Smooth muscle cell of the brain vasculature (primary cell): ENCODE data around the gene HOXC4.

Experiments used
- DNase-seq: peaks from one replicate; pipeline ENCODE4 v3.0.0-alpha.2; 2012; ENCODE audit warnings: low read depth, low spot score

The HOXC4 gene

DNA sequence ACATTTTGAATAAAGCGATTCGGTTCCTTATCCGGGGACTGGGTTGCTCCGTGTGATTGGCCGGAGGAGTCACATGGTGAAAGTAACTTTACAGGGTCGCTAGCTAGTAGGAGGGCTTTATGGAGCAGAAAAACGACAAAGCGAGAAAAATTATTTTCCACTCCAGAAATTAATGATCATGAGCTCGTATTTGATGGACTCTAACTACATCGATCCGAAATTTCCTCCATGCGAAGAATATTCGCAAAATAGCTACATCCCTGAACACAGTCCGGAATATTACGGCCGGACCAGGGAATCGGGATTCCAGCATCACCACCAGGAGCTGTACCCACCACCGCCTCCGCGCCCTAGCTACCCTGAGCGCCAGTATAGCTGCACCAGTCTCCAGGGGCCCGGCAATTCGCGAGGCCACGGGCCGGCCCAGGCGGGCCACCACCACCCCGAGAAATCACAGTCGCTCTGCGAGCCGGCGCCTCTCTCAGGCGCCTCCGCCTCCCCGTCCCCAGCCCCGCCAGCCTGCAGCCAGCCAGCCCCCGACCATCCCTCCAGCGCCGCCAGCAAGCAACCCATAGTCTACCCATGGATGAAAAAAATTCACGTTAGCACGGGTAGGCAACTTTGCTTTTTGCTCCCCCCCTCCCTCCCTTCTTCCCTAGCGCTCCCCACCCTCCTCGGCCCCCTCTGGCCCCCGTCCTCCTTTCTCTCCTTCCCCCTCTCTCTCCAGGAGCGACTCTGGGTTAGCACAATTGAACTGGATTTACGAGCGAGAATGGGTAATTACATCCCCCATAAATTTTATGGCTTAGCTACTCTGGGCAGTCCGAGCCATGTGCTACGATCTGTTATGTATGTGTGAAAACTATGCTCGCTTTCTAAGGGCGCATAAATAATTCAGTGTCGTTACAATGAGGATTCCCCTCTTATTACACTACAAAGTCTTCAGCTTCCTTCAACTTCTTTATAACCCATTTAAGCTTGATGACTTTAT lies at the start of gene HOXC4:
TSS of gene HOXC4 (plus strand) at position 85 of the 991 bp plus-strand sequence. CDS start at position 173, 88 bp downstream.
- no peak for DNase-seq

DNA sequence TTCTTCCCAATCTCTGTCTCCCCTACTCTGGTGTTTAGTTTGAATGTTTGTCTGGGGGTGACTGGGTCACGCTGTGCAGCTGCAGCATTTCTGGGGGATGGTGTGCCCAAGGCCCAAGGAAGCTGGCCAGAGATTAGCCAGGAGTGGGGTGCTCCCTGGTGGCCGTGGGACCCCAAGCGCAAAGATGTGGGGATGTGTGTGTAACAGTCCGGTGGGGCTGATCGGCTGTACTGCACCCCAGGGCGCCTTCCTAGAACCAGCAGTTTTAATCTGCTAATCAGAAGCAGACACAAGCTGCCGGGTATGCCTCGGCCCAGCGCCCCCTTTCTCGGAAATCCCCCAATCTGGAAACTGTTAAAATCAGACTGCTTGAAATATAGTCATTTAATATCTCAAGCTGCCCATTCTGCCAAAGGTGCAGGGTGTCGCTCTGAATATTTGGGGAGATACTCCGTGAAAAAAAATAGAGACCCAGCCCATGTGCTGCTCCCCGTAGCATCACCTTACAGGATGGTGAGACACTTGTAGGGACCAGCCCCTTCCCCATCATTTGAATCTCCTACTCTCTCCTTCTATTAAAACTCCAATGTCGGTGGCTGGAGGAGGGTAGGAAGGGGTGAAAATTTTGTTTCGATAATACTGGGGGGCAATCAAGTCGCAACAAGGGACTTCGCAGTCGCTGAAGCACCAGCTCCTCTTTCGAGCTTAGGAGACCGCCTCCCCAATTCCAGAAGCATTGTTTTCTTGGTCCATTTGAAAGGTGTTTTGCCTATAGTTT lies 49.4 kb upstream of the HOXC4 start:
- no peak for DNase-seq

- DNase-seq = no peak
Observed at GRCh38 chr12:54004841-54005530, 48.6 kb upstream of the HOXC4 start.

DNA sequence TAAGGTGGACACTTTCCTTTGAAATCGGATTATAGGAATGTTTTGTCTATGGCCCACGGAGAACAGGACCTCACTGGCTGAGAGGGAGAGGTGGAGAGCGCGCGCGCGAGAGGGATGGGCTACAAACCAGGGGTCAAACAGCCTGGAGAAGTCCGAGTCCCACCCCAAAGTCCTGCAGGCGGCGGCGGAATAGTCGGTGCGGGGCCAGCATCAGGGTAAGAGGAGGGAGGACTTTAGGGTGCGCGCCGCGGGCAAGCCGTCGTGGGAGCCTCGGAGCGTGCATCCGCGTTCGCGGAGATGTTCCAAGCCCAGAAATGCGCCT lies 48.1 kb upstream of the HOXC4 start:
- DNase-seq = no peak

GRCh38 chr12:54005853-54006558 lies 47.6 kb upstream of the HOXC4 start:
- DNase-seq = peak; percentile 24

DNA sequence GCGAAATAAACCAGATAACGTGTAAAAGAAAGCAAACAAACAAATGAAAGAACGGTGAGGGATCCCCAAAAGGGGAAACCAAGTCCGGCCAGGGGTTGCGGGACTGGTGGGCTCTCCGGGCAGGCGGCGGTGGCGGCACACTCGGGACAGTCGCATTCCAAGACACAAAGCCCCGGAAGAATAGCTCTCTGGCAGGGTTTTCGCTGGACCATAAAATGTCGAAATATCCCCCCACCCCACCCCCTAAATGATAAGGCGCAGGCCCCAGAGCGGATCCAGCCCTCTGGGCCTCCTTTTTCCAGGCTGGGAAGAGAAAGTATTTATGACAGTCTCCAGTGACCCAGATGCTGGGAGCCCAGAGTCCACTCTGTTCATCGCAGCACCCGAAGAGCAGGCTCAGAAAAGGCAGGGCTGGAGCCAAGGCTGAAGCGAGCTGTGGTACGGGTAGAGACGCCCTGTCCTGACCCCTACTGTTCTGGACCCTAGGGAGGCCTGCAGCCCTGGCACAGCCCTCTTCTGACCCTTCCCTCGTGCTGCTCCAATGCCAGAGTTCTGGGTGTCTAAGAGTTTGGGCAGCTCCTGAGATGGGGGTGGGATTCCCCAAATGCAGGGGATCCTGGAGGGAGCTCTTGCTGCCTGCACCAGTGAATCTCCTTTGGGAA lies 46.9 kb upstream of the HOXC4 start:
- no peak for DNase-seq

DNA sequence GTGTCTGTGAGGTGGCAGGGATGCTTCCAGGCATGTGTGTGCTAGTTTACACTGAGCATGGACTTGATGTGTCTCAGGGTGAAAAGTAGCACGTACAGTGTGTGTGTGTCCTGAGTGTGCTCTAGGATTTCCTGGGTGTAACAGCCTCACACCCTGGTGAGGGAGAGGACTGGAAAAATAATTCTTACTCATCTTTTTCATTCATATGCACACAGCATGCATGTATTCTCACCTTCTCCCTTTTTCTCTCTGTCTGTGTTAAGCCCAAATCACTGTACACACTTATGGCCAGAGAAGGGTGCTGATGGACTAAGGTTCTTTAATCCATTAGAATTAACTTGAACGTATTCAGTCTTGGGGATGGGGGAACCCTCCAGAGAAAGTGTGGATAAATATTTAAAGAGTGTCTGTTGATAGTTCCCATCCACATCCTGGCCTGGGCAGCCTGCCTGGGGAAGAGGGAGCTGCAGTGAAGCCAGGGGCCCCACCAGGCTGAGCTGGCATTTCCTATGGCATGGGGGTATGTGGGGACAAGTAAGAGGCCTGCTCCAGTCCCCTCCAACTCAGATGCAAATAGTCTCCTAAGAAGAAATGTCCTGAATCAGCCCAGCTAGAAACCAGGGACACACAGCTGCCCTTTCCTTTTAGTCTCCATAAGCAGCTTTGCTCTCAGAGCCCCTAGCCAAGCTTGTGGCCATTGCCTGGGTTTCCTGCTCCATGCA lies 45.9 kb upstream of the HOXC4 start:
- no peak for DNase-seq

DNA sequence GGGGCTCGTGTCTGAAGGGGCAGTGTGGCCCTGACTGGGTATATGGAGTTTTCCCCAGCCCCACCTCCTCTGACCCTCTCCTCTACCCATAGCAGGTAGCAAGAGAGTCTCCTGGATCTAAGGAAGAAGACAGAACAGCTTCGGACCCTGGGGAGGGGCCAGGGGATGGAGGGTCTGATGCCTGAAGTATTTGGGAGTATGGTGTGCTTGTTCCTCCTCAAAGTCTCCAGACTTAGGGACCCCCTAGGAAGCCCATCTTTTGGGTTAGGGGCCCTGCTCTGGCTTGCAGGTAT lies 45.4 kb upstream of the HOXC4 start:
- DNase-seq = no peak

DNA sequence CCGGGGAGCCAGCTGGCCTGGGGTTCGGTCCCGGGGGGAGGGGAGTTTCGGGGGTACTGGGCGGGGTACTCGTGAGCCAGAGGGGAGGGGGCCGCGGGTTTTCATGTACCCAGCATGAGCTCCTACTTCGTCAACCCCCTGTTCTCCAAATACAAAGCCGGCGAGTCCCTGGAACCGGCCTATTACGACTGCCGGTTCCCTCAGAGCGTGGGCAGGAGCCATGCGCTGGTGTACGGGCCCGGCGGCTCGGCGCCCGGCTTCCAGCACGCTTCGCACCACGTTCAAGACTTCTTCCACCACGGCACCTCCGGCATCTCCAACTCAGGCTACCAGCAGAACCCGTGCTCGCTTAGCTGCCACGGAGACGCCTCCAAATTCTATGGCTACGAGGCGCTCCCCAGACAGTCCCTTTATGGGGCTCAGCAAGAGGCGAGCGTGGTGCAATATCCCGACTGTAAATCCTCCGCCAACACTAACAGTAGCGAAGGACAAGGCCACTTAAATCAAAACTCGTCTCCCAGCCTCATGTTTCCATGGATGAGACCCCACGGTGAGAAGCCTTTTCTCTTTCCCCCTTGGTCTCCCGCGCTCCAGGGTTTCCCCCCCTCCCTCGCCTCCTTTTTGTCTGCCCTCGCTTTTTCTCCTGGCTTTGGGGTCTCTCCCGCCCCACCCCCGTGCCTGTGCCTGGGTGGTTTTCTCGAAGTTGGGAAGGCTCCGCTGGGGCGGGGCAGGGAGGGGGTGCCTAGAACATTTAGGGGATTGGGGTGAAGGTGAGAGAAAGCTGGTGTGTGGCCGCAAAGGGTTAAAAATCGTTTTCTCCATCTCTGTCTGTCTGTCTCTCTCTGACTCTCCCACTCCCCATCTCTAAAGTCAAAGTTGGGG lies 44.2 kb upstream of the HOXC4 start:
- no peak for DNase-seq

- DNase-seq = no peak
Observed at GRCh38 chr12:54010053-54010971, 43.3 kb upstream of the HOXC4 start.

- no peak for DNase-seq
Observed at GRCh38 chr12:54010972-54011664, 42.5 kb upstream of the HOXC4 start.

GRCh38 chr12:54011665-54012532 lies 41.7 kb upstream of the HOXC4 start:
- no peak for DNase-seq

GRCh38 chr12:54012631-54013409 lies 40.8 kb upstream of the HOXC4 start:
- DNase-seq = no peak

DNA sequence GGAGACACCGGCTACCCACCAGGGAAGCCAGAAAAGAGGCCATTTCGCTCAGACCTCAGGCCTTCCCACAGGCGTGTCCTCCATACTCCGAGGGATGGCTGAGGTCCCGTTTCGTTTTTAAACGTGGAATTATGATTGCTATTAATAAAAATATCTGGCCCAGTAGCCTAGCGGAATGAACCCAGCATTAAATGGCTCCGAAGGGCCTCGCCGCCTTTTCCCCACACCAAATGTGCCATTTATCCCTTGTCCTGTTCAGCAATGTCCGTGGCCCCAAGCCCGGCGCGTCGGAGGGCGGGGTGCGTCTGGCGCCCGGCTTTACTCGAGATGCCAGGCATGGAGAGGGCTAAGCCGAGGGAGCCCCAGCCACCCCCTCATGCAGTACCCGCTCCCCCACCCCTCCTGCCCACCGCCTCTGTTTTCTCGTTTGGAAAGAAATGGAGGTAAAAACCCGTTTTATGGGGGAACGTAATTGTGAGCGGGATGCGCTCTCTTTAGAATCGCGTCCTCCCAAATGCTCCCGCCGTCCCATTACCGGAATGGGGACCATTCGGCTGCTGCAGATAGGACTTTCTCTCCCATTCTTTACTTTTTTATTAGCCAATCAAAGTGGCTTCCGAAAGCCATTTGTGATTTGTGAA lies 39.1 kb upstream of the HOXC4 start:
- DNase-seq = no peak
